ENCODE measurements around the gene EDEM1.

GRCh38 chr3:5198313-5198677 is 10.8 kb downstream of the EDEM1 start:
- TF ChIP-seq CTCF (IDR thresholded peaks at IDR 0.05; ENCODE audit: poor library complexity, severe bottlenecking) (no peak), TAF1 (IDR thresholded peaks at IDR 0.05; ENCODE audit: low read depth) (no peak), MXI1 (conservative IDR thresholded peaks at IDR 0.05; ENCODE audit: poor library complexity, severe bottlenecking) (no peak), EZH2 (IDR thresholded peaks at IDR 0.05; ENCODE audit: borderline replicate concordance, insufficient read depth, low read length, poor library complexity, severe bottlenecking) (no peak), POLR2AphosphoS5 (IDR thresholded peaks at IDR 0.05) (no peak)
